H1 (cell line): Measurements from ENCODE around the gene SMLR1. TPM values are rescaled to one million over a fixed set of nuclear protein-coding genes. Genes with fewer than 3 reads are reported as not detected.

Source experiments
- CTCF ChIA-PET: fragments of 300-600 bp; sonication (Branson Sonifier 250); formaldehyde crosslinking; loops from one replicate; lab custom pipeline; 2021; ENCODE audit not compliant: partially characterized antibody; lab: Charles Lee
- POLR2A ChIA-PET: fragments of 300-600 bp; sonication (Branson Sonifier 250); formaldehyde crosslinking; loops from one replicate; lab custom pipeline; 2021; ENCODE audit warnings: inconsistent platforms; ENCODE audit not compliant: partially characterized antibody; lab: Charles Lee
- DNase-seq, 2 experiments: peaks; one replicate each; pipeline versions ENCODE4 v3.0.0 to v3.0.0-alpha.2; 2010 to 2022; ENCODE audit warnings: low spot score in 2 of 2, low read depth in 1 of 2, mixed read lengths in 1 of 2
- FAIRE-seq: peaks from 2 replicates; lab custom pipeline; 2011; peaks lifted over from hg19 to GRCh38; lab: Jason Lieb, UNC
- H2AFZ ChIP-seq: 2 replicates; pipeline ENCODE4 v1.8.1; 2012; ENCODE audit warnings: low read length, inconsistent platforms
- H2AK5ac ChIP-seq: 2 replicates; pipeline ENCODE4 v1.6.1; 2013; ENCODE audit warnings: low read depth, low read length
- H2BK120ac ChIP-seq: replicated peaks from 2 replicates; pipeline ENCODE3; 2013; ENCODE audit warnings: low read depth, low read length, inconsistent platforms
- H2BK12ac ChIP-seq: 2 replicates; pipeline ENCODE4 v1.6.1; 2013; ENCODE audit warnings: low read depth, low read length
- H2BK15ac ChIP-seq: 2 replicates; pipeline ENCODE4 v1.6.1; 2013; ENCODE audit warnings: low read length
- H2BK20ac ChIP-seq: 2 replicates; pipeline ENCODE4 v1.6.1; 2013; ENCODE audit warnings: low read length
- H2BK5ac ChIP-seq: 2 replicates; pipeline ENCODE4 v1.6.1; 2013; ENCODE audit warnings: low read depth, low read length
- H3K14ac ChIP-seq: 2 replicates; pipeline ENCODE4 v1.6.1; 2013; ENCODE audit warnings: inconsistent platforms; ENCODE audit not compliant: insufficient read length
- H3K18ac ChIP-seq: 2 replicates; pipeline ENCODE4 v1.6.1; 2013; ENCODE audit warnings: low read length; ENCODE audit errors: extremely low read depth
- H3K23ac ChIP-seq: 2 replicates; pipeline ENCODE4 v1.6.1; 2013; ENCODE audit warnings: inconsistent platforms; ENCODE audit not compliant: insufficient read length
- H3K23me2 ChIP-seq: 2 replicates; pipeline ENCODE4 v1.6.1; 2013; ENCODE audit warnings: low read depth, low read length
- H3K27ac ChIP-seq: 2 replicates; pipeline ENCODE4 v1.6.1; 2011; ENCODE audit warnings: low read depth, low read length, inconsistent platforms
- H3K27me3 ChIP-seq, 4 experiments: replicated peaks in 1 of 4; 1 replicate in 1 of 4; 2 replicates in 3 of 4; pipeline versions ENCODE4 v1.6.1 to v1.8.1; 2011 to 2013; ENCODE audit warnings: low read length in 3 of 4, mild to moderate bottlenecking in 3 of 4, inconsistent platforms in 2 of 4, mixed read lengths in 2 of 4, moderate library complexity in 1 of 4; ENCODE audit not compliant: control insufficient read depth in 3 of 4, insufficient read depth in 3 of 4; ENCODE audit errors: extremely low read depth in 1 of 4
- H3K36me3 ChIP-seq, 4 experiments: 2 replicates each; pipeline versions ENCODE4 v1.6.1 to v1.8.1; 2011 to 2013; ENCODE audit warnings: mild to moderate bottlenecking in 4 of 4, low read length in 3 of 4, moderate library complexity in 2 of 4, control low read depth in 1 of 4, inconsistent platforms in 1 of 4; ENCODE audit not compliant: insufficient read depth in 4 of 4, control insufficient read depth in 2 of 4
- H3K4ac ChIP-seq: replicated peaks from 2 replicates; pipeline ENCODE3; 2013; ENCODE audit warnings: low read length, low read depth, mixed read lengths, inconsistent platforms; ENCODE audit not compliant: insufficient read length
- H3K4me1 ChIP-seq, 4 experiments: replicated peaks in 1 of 4; 1 replicate in 1 of 4; 2 replicates in 3 of 4; pipeline versions ENCODE4 v1.6.1 to v1.8.1; 2011 to 2013; ENCODE audit warnings: low read length in 3 of 4, inconsistent platforms in 2 of 4, mixed read lengths in 1 of 4; ENCODE audit not compliant: insufficient read depth in 4 of 4, control insufficient read depth in 3 of 4
- H3K4me2 ChIP-seq, 2 experiments: 2 replicates each; pipeline versions ENCODE4 v1.6.1 to v1.8.1; 2011 to 2013; ENCODE audit warnings: low read depth in 2 of 2, low read length in 2 of 2, control low read depth in 1 of 2, inconsistent platforms in 1 of 2, mild to moderate bottlenecking in 1 of 2; ENCODE audit not compliant: insufficient read depth in 1 of 2
- H3K4me3 ChIP-seq, 4 experiments: fragments of 200-600, 300-600 bp in 1 of 4; sonication (generic), shearing (Covaris generic), sonication (Bioruptor Twin) in 1 of 4; 2 replicates each; pipeline versions ENCODE4 v1.5.1 to v1.8.1; 2011 to 2016; ENCODE audit warnings: low read length in 4 of 4, low read depth in 3 of 4, control low read depth in 2 of 4, inconsistent platforms in 2 of 4, mild to moderate bottlenecking in 2 of 4, mixed read lengths in 1 of 4, moderate library complexity in 1 of 4; ENCODE audit not compliant: insufficient read depth in 2 of 4; ENCODE audit errors: extremely low read depth in 1 of 4
- H3K56ac ChIP-seq: replicated peaks from 2 replicates; pipeline ENCODE3; 2013; ENCODE audit warnings: low read depth, mild to moderate bottlenecking, mixed read lengths, low read length, inconsistent platforms; ENCODE audit not compliant: insufficient read length
- H3K79me1 ChIP-seq: 2 replicates; pipeline ENCODE4 v1.6.1; 2013; ENCODE audit warnings: low read depth, low read length, control low read depth
- H3K79me2 ChIP-seq, 2 experiments: 2 replicates each; pipeline versions ENCODE4 v1.6.1 to v1.8.1; 2012 to 2013; ENCODE audit warnings: low read length in 2 of 2, mild to moderate bottlenecking in 2 of 2, inconsistent platforms in 1 of 2; ENCODE audit not compliant: insufficient read depth in 2 of 2, control insufficient read depth in 1 of 2
- H3K9ac ChIP-seq, 4 experiments: replicated peaks in 1 of 4; 1 replicate in 1 of 4; 2 replicates in 3 of 4; pipeline versions ENCODE4 v1.6.1 to v1.8.1; 2011 to 2013; ENCODE audit warnings: low read depth in 3 of 4, low read length in 3 of 4, control low read depth in 2 of 4, mild to moderate bottlenecking in 2 of 4, moderate library complexity in 2 of 4, inconsistent platforms in 1 of 4; ENCODE audit errors: extremely low read depth in 1 of 4
- H3K9me3 ChIP-seq, 2 experiments: 2 replicates each; pipeline versions ENCODE4 v1.6.1 to v1.8.1; 2012 to 2013; ENCODE audit warnings: mild to moderate bottlenecking in 2 of 2, moderate library complexity in 2 of 2, control low read depth in 1 of 2, inconsistent platforms in 1 of 2, low read depth in 1 of 2, low read length in 1 of 2, mixed read lengths in 1 of 2; ENCODE audit not compliant: insufficient read depth in 2 of 2
- H4K20me1 ChIP-seq, 2 experiments: replicated peaks in 1 of 2; 2 replicates each; pipeline versions ENCODE3 to v1.8.1; 2011 to 2013; ENCODE audit warnings: inconsistent platforms in 2 of 2, low read length in 2 of 2, mild to moderate bottlenecking in 1 of 2; ENCODE audit not compliant: insufficient read depth in 2 of 2, control insufficient read depth in 1 of 2
- H4K5ac ChIP-seq: 2 replicates; pipeline ENCODE4 v1.6.1; 2013; ENCODE audit warnings: low read length, low read depth, mixed read lengths, inconsistent platforms; ENCODE audit not compliant: insufficient read length
- H4K8ac ChIP-seq: 2 replicates; pipeline ENCODE4 v1.8.0; 2013; ENCODE audit warnings: mild to moderate bottlenecking, moderate library complexity, low read length, inconsistent platforms; ENCODE audit not compliant: insufficient read depth; ENCODE audit errors: extremely low read depth
- H4K91ac ChIP-seq: replicated peaks from 2 replicates; pipeline ENCODE3; 2013; ENCODE audit warnings: low read length, mixed read lengths, inconsistent platforms; ENCODE audit not compliant: insufficient read length
- EGR1 ChIP-seq: IDR thresholded peaks from 2 replicates; pipeline ENCODE4 v1.6.1; 2011; ENCODE audit warnings: low read depth, low read length, borderline replicate concordance
- EP300 ChIP-seq, 2 experiments: IDR thresholded peaks; 1 replicate in 1 of 2; 2 replicates in 1 of 2; pipeline ENCODE4 v1.6.1; 2011 to 2012; ENCODE audit warnings: low read depth in 2 of 2, low read length in 2 of 2, mild to moderate bottlenecking in 2 of 2, borderline replicate concordance in 1 of 2, inconsistent platforms in 1 of 2, moderate library complexity in 1 of 2
- GABPA ChIP-seq: IDR thresholded peaks from 2 replicates; pipeline ENCODE4 v1.6.1; 2011; ENCODE audit warnings: mild to moderate bottlenecking, low read length, moderate library complexity, borderline replicate concordance; ENCODE audit not compliant: insufficient read depth
- HDAC6 ChIP-seq: IDR thresholded peaks from one replicate; pipeline ENCODE4 v1.7.1; 2012; ENCODE audit warnings: low read depth, mild to moderate bottlenecking, inconsistent platforms, low read length, moderate library complexity
- MAFK ChIP-seq: IDR thresholded peaks from 2 replicates; pipeline ENCODE4 v1.6.1; 2012; ENCODE audit warnings: low read depth, mild to moderate bottlenecking, improper control_type of control experiment, low read length
- PHF8 ChIP-seq: fragments of 200-600 bp; sonication (generic); conservative IDR thresholded peaks from 2 replicates; pipeline ENCODE4 v1.7.1; 2012; ENCODE audit warnings: low read depth, mild to moderate bottlenecking, inconsistent platforms, low read length, moderate library complexity
- SUZ12 ChIP-seq: fragments of 200-600 bp; sonication (generic); IDR thresholded peaks from 2 replicates; pipeline ENCODE4 v1.6.1; 2012; ENCODE audit warnings: mild to moderate bottlenecking, inconsistent platforms, low read length, moderate library complexity, mixed read lengths
- TAF1 ChIP-seq: IDR thresholded peaks from 2 replicates; pipeline ENCODE4 v1.6.1; 2011; ENCODE audit warnings: mild to moderate bottlenecking, low read depth, low read length
- WGBS, 2 experiments: shearing (Covaris generic) in 1 of 2; methylation state at CpG; one replicate each; pipeline versions ENCODE4 v1.1.6 to v1.1.7; 2013 to 2015; ENCODE audit warnings: low lambda C conversion rate in 2 of 2, mixed read lengths in 2 of 2, inconsistent platforms in 1 of 2, low coverage in 1 of 2, missing lambda C conversion rate in 1 of 2; ENCODE audit not compliant: insufficient replicate concordance in 2 of 2, insufficient coverage in 1 of 2, insufficient read length in 1 of 2; ENCODE audit errors: extremely low coverage in 1 of 2, missing lambda C conversion rate in 1 of 2; 5-methylcytosine and 5-hydroxymethylcytosine counted together
- polyA plus RNA-seq, 7 experiments: library from polyadenylated mRNA; depleted of rRNA in 3 of 7; stranded (reverse) in 5 of 7; unstranded in 2 of 7; fragments of >200 nt in 5 of 7; fragments of 200-250 nt in 2 of 7; gene quantifications; 1 replicate in 5 of 7; 2 replicates in 1 of 7; 4 replicates in 1 of 7; pipeline versions ENCODE4 v1.2.1 to v1.2.3, GENCODE V29; 2011 to 2013; ENCODE audit warnings: missing spikeins in 2 of 7, mixed read lengths in 2 of 7
- total RNA-seq: library from RNA; stranded (reverse); fragmentation: NEBNext Ultra II Directional; extraction: Animal tissue kit (Norgen Biotek cat#: 25700); gene quantifications from 2 replicates; pipeline ENCODE4 v1.2.1, GENCODE V29; 2021
- TF ChIP-seq, protein P1 (sequence below), 3 experiments: IDR thresholded peaks; 1 replicate in 2 of 3; 2 replicates in 1 of 3; pipeline versions ENCODE4 v1.5.1 to v1.6.1; 2011; ENCODE audit warnings: low read length in 3 of 3, mild to moderate bottlenecking in 3 of 3, inconsistent platforms in 2 of 3, low read depth in 1 of 3, moderate library complexity in 1 of 3; ENCODE audit not compliant: insufficient read depth in 1 of 3; ENCODE audit errors: control extremely low read depth in 1 of 3

The SMLR1 gene
- total and polyA plus RNA-seq, 2 of the 8 experiments (the other 6 are each of a cell fraction or from before 2014, with no cell fraction given): not detected

DNA sequence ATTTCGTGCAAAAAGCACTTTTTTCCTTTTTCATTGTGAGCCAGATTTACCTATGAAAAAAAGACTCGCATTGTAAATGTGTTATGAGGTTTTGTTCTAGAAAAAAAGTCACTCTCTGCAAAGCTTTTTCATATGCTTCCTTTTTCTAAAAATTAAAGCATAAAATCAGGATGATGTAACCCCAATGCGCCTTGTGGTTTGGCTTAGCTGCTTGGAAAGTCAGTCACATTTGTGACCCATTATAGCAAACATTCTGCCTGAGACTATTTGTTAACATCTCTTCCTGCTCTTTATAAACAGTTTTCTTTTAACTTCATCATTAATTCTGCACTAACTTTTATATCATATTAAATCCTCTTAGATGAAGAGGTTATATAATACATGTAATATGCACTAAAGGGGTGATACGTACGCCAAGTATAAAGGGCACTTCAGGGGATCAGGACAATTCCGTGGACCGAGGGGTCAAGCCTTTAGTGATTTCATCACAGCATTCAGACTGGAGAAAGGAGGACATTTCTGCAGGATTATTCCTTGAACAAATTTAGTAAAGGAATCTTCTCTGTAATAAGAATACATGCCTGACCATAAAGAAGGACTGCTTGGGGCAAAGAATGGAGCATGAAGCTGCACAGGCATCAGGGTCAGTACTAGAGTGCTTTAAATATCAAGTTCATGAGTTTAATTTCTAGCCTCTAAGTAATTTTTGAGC lies 48.1 kb upstream of the SMLR1 start:
- POLR2A ChIA-PET: no interaction called here
- FAIRE-seq: no peak
- H2BK15ac ChIP-seq: no peak overlapping the region
- H3K4ac ChIP-seq: no peak overlapping the region
- H3K14ac ChIP-seq: no peak overlapping the region
- H2BK12ac ChIP-seq: no peak overlapping the region
- H2AK5ac ChIP-seq: no peak overlapping the region
- H3K79me1 ChIP-seq: no peaks in the 10 kb centered on the region
- WGBS, 2 experiments: 96% methylated on average over 7 of the region's 7 CpGs; no CpG with 5 or more reads in 1 of the 2 experiments
- no peaks in the 10 kb centered on the region for H3K4me1 ChIP-seq
- H3K23ac ChIP-seq: no peak overlapping the region
- H4K91ac ChIP-seq: no peak overlapping the region
- no peak overlapping the region for H3K56ac ChIP-seq
- H3K9me3 ChIP-seq: no peaks in the 10 kb centered on the region
- H4K8ac ChIP-seq: no peak overlapping the region
- no peak overlapping the region for H2BK5ac ChIP-seq
- no peak overlapping the region for H3K4me3 ChIP-seq
- no peak overlapping the region for H2AFZ ChIP-seq
- H4K5ac ChIP-seq: no peak overlapping the region
- no peak for TF ChIP-seq PHF8
- no peak for TF ChIP-seq GABPA
- TF ChIP-seq SUZ12: no peak
- no peak for TF ChIP-seq HDAC6
- no peak for TF ChIP-seq TAF1
- no peak for TF ChIP-seq EGR1
- no peak for TF ChIP-seq MAFK
- TF ChIP-seq EP300 (IDR thresholded peaks at IDR 0.05; ENCODE audit: borderline replicate concordance in 1 of 2, low read depth in 2 of 2, low read length in 2 of 2): no peak
- TF ChIP-seq, protein P1, sequence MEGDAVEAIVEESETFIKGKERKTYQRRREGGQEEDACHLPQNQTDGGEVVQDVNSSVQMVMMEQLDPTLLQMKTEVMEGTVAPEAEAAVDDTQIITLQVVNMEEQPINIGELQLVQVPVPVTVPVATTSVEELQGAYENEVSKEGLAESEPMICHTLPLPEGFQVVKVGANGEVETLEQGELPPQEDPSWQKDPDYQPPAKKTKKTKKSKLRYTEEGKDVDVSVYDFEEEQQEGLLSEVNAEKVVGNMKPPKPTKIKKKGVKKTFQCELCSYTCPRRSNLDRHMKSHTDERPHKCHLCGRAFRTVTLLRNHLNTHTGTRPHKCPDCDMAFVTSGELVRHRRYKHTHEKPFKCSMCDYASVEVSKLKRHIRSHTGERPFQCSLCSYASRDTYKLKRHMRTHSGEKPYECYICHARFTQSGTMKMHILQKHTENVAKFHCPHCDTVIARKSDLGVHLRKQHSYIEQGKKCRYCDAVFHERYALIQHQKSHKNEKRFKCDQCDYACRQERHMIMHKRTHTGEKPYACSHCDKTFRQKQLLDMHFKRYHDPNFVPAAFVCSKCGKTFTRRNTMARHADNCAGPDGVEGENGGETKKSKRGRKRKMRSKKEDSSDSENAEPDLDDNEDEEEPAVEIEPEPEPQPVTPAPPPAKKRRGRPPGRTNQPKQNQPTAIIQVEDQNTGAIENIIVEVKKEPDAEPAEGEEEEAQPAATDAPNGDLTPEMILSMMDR (IDR thresholded peaks at IDR 0.05; ENCODE audit: control extremely low read depth in 1 of 3, insufficient read depth in 1 of 3, low read depth in 1 of 3, low read length in 3 of 3): no peak
- TF ChIP-seq, all 59 proteins: peak for 0
- Histone ChIP-seq H3K27me3 (no peaks in the 10 kb centered on the region), H3K18ac (no peak overlapping the region), H3K79me2 (no peaks in the 10 kb centered on the region), H3K27ac (no peak overlapping the region), H3K9ac (no peak overlapping the region), H4K20me1 (no peaks in the 10 kb centered on the region), H3K23me2 (no peaks in the 10 kb centered on the region), H2BK20ac (no peak overlapping the region), H3K4me2 (no peak overlapping the region), H2BK120ac (no peak overlapping the region), H3K36me3 (no peaks in the 10 kb centered on the region)
- no peak for DNase-seq
- CTCF ChIA-PET: interaction anchor here (1.6 kb wide), 1 partner anchor 10 kb away, joined by 3 read pairs; no protein-coding TSS in a partner anchor
